HG02759 (cell line): Measurements from ENCODE around the gene NCOA6.
"Not testable (repeated sequence)": the region's sequence is repeated elsewhere in the genome, so short reads cannot be mapped to it uniquely, and the experiment has no call there.

Experiments used
- ATAC-seq: cut with Tn5 transposase; IDR thresholded peaks from one replicate; pipeline ENCODE4 v1.9.1; 2021; ENCODE audit warnings: mild to moderate bottlenecking, moderate library complexity; ENCODE audit not compliant: unreplicated experiment

The NCOA6 gene

GRCh38 chr20:34831936-34832335, 6.5 kb upstream of the NCOA6 start:
- no peak for ATAC-seq

GRCh38 chr20:34829191-34829590, 3.7 kb upstream of the NCOA6 start:
- no peak for ATAC-seq

DNA sequence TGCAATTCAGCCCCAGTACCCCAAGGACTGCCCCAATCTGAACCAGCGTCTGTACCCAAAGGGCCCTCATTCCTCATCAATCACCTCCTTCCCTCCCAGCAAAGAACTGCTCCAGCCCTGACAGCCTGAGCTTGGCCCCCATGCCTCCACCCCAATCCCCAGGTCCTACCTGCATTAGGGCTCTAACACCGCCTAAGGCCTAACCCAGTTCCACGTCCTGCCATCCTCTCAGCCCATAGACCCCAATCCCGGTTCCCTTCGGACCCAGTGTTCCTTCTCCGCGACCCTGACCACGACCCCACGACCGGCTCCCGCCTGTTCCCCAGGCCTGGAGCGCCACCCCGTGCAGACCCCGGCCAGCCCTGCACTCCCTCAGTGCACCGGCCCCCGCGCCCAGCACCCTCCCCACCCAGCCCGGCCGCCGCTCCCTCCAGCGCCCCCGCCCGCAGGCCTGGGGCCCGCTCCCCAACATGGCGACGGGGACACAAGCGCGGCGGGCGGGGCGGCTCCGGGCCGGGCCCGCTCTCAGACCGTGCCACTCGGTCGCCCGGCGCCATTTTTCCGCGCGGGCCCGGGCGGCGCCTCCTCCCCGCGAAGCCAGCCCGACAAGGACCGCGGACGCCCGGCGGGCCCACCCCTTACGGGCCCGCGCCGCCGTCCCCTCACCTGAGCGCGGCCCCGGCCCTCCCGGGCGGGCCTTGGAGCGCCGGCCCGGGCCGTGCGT, 483 bp downstream of the NCOA6 start:
- ATAC-seq = peak; percentile 85

DNA sequence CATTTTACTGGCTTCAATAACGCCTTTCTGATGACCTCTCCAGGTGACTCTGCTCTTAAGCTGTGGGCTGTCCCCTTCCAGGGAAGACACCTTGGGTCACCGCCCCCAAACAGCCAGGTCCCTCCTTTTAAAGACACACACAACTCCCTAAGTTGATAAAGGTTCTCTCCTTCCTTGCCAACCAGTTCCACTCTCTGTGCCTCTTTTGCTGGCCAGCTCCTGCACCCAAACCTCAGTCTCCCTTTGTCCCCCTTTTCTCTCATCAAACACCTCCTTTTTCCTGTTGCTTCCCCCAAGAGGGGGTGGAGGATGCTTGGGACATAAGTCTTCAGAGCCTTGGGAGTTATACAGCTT, 1.0 kb downstream of the NCOA6 start:
- no peak for ATAC-seq

DNA sequence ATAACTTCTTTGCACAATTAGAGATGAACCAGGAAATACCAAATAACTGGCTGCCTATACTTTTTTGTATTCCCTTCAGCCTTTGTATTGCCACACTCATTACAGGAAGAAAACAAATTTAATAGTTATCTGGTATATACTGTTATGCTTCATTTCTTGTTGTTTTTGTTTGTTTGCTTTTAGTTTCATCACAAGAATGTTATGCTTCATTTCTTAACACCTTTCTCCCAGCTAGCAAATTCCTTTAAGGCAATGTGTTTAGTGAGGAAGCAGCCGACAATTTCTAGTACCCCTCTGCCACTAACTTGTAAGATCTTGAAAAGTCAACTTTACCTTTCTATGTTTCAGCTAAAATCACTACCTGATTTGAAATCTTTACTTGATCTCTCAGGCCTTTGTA, 1.4 kb downstream of the NCOA6 start:
- no peak for ATAC-seq

- no peak for ATAC-seq
Measured at GRCh38 chr20:34820805-34821578, 4.5 kb downstream of the NCOA6 start.

DNA sequence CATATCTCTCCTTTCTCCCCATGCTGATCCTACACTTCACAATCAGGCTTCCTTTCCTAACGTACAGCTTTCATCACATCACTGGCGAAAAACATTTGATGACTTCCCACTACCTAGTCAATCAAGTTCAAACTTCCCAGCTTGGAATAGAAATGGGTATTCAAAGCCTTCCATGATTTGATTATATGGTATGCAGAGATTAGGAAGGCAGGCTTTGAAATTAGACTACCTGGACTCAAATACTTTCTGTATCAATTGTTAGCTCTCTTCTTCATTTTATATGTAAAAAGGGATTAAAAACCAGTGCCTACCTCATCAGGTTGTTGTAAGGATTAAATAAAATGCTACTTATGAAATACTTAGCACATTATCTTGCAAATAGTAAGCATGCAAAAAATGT, 7.7 kb downstream of the NCOA6 start:
- ATAC-seq = no peak

GRCh38 chr20:34817072-34817471, 8.4 kb downstream of the NCOA6 start:
- ATAC-seq = no peak

DNA sequence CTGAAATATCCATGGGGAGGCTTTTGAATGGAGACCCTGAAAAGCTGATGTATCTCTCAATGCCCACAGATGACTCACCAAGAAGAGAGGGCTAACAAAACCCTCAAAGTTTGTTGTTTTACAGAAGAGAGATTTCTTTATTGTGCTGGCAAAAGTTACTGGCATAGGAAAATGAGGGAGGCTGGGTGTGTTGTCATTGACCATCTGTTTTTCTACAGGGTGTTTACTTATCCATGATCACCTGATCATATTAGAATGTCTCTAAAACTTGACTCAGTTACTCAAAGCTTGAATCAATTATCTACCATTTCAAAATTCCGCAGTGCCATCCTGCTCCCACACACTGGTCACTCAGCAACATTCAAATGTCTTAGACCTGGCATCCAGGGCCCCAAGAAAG, 9.8 kb downstream of the NCOA6 start:
- no peak for ATAC-seq

DNA sequence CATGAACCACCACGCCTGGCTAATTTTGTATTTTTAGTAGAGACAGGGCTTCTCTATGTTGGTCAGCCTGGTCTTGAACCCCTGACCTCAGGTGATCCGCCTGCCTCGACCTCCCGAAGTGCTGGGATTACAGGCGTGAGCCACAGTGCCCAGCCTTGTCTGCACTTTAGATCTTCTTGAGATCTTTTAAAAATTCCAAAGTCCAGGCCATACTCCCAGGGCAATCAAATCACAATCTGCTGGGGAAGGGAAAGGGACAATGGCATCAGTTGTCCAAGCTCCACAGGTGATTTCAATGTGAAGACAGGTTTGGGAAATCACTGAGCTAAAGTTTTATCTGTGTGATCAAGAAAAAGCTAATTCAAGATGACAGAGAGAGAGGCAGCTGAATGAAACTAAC, 16.9 kb downstream of the NCOA6 start:
- no peak for ATAC-seq

DNA sequence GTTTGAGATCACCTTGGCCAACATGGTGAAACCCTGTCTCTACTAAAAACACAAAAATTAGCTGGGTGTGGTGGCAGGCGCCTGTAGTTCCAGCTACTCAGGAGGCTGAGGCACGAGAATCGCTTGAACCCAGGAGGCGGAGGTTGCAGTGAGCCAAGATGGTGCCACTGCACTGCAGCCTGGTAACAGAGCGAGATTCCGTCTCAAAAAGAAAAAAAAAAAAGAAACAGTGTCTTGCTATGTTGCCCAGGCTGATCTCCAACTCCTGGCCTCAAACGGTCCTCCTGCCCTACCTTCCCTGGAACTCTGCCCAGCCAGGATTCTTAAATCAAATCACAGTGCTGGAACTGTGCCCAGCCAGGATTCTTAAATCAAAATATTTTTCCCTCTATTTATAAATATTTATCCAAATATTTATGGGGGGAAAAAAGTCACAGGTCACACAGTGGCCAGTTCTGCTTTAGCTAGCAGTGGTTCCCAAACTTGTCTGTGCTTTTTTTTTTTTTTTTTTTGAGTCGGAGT, 17.4 kb downstream of the NCOA6 start:
- not testable (repeated sequence) for ATAC-seq

GRCh38 chr20:34806255-34806654, 19.2 kb downstream of the NCOA6 start:
- ATAC-seq = no peak

DNA sequence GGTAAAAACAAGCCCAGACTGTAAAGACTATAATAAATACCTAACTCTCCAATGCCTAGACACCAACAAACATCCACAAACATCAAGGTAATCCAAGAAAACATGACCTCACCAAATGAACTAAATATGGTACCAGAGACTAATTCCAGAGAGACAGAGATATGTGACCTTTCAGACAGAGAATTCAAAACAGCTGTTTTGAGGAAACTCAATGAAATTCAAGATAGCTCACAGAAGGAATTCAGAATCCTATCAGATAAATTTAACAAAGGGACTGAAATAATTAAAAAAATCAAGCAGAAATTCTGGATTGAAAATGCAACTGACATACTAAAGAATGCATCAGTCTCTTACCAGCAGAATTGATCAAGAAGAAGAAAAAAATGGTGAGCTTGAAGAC, 26.6 kb downstream of the NCOA6 start:
- no peak for ATAC-seq

DNA sequence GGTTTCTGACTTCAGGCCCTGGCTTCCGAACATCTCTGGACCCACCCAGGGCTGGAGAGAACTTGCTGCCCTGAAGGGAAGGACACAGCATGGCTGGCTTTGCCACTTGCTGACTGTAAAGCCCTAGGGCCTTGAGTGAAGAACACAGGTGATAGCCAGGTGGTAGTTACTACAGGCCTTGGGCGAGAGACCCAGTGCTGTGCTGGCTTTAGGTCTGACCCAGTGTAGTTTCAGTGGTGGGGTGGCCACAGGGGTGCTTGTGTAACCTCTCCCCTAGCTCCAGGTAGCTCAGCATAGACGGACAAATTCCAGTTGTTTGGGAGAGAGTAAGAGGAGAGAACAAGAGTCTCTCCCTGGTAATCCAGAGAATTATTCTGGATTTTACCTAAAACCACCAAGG, 27.1 kb downstream of the NCOA6 start:
- ATAC-seq = no peak

DNA sequence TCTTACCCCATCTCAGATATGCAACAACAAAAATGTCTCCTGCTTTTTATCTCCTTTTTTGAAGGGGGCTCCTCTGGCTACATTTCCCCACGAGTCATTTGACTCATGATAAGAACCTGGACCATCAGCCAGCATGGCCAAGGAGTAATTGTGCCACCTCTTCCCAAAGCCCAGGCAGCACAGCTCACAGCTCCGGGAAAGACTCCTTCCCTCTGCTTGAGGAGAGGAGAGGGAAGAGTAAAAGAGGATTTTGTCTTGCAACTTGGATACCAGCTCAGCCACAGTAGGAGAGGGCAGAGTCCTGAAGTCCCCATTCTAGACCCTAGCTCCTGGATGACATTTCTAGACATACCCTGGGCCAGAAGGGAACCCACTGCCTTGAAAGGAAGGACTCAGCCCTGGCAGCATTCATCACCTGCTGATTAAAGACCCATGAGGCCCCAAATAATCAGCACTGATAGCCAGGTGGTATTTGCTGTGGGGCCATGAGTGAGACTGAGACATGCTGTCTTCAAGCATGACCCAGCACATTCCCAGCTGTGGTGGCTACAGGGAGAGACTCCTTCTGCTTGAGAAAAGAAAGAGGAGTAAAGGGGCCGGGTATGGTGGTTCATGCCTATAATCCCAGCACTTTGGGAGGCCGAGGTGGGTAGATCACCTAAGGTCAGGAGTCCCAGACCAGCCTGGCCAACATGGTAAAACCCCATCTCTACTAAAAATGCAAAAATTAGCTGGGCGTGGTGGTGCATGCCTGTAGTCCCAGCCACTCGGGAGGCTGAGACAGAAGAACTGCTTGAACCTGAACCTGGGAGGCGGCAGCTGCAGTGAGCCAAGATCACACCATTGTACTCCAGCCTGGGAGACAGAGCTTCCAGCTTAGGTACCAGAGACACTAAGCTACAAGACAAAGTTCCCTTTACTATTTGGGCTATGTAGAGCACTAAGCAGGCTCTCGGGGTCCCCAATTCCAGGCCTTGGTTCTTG, 28.1 kb downstream of the NCOA6 start:
- no peak for ATAC-seq

- ATAC-seq = no peak
Measured at GRCh38 chr20:34794006-34794585, 31.4 kb downstream of the NCOA6 start.

DNA sequence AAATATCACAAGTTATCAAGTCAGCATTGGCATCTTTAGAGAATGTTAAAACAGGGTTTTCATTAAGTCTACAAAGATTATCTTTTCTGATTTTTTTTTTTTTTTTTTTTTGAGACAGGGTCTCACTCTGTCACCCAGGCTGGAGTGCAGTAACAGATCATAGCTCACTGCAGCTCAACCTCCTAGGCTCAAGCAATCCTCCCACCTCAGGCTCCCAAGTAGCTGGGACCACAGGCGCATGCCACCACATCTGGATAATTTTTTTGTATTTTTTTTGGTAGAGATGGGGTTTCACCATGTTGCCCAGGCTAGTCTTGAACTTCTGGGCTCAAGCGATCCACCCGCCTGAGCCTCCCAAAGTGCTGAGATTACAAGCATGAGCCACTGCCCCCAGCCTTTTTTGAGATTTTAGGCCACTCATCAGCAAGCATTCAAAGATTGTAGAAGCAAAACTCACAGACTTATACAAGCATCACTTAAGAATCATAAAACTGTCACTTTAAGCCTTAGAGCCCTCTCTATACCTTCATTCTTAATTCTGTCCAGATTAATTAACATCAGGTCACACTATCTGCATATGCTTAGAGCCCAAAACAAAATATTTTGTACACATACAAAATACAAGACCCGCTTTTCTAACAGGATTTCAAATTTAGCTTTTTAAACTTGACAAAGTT, 32.6 kb downstream of the NCOA6 start:
- ATAC-seq = no peak

DNA sequence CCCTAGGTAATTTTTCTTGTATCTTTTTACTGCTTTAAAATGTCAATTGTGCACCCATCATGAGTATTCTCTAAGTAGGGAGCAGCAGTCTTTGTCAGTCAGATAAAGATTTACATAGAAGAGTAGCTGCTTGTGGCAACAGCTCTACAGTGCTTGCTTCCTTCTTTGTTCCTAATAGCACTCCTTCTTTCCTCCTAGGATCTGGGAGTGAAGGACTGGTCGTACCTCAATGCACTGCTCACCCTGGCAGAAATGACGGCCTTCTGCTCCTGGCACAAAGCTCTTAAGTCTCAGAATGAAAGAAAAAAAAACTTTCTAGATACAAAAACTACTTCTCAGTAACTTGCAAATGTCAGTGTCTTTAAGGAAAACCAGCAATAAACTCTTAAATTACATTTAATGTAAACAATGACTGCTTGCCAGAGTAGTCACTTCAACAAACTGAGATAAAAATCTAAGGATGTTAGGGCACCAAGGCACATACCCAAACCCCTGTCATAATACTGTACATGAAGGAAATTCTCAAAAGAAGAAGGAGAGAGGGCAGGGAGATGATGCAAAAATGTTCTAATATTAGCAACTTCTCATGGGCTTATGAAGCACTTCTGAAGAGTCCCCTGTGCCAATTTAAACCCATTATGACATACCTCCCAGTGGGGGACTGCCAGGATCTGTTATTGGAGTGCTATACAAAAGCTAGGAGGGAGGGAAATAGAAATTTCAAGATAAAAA, 34.0 kb downstream of the NCOA6 start:
- no peak for ATAC-seq

- ATAC-seq = no peak
Measured at GRCh38 chr20:34781220-34781619, 44.2 kb downstream of the NCOA6 start.

GRCh38 chr20:34780291-34780690, 45.2 kb downstream of the NCOA6 start:
- not testable (repeated sequence) for ATAC-seq
